OCI-LY7 (cell line): ENCODE measurements around the gene ZNF213.

Experiments
- EZH2phosphoT487 ChIP-seq: fragments of 200-600 bp; sonication (generic); IDR thresholded peaks from 2 replicates; pipeline ENCODE4 v1.6.1; 2018; ENCODE audit warnings: low read depth, borderline replicate concordance, mild to moderate bottlenecking, mixed run types, antibody characterized with exemption, low read length, moderate library complexity, mixed read lengths
- TF ChIP-seq, protein P1 (sequence below): fragments of 200-600 bp; sonication (generic); conservative IDR thresholded peaks from 2 replicates; pipeline ENCODE4 v1.5.1; 2014; ENCODE audit warnings: mild to moderate bottlenecking, antibody characterized with exemption, low read length, moderate library complexity, mixed read lengths

DNA sequence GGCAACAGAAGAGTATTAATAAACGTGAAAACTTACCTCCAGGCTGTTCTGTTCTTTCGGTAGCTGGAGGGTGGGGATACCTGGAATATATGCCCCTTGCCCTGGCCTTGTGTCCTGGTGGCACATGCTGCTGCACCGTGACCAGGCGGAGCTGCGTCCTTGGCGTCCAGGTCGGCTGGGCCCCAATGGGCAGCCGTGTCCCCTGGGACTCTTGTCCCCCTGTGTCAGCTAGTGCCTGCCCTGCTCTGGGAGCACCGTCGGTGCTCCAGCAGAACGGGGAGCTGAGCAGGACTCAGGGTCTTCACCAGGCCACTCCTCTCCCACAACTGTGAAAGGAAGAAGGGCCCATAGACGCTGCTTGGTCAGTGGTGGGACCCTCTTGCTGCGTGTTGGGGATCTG lies 7.9 kb downstream of the ZNF213 start:
- TF ChIP-seq, protein P1, sequence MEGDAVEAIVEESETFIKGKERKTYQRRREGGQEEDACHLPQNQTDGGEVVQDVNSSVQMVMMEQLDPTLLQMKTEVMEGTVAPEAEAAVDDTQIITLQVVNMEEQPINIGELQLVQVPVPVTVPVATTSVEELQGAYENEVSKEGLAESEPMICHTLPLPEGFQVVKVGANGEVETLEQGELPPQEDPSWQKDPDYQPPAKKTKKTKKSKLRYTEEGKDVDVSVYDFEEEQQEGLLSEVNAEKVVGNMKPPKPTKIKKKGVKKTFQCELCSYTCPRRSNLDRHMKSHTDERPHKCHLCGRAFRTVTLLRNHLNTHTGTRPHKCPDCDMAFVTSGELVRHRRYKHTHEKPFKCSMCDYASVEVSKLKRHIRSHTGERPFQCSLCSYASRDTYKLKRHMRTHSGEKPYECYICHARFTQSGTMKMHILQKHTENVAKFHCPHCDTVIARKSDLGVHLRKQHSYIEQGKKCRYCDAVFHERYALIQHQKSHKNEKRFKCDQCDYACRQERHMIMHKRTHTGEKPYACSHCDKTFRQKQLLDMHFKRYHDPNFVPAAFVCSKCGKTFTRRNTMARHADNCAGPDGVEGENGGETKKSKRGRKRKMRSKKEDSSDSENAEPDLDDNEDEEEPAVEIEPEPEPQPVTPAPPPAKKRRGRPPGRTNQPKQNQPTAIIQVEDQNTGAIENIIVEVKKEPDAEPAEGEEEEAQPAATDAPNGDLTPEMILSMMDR: no peak
- no peak for TF ChIP-seq EZH2phosphoT487
